Endothelial cell of umbilical vein (primary cell): ENCODE data around the gene SHLD2.

Experiments used
- EZH2 ChIP-seq: IDR thresholded peaks from 2 replicates; pipeline ENCODE4 v1.6.1; 2012; ENCODE audit warnings: borderline replicate concordance, low read depth, mild to moderate bottlenecking, moderate library complexity, low read length, inconsistent platforms; ENCODE audit not compliant: severe bottlenecking
- FOS ChIP-seq: IDR thresholded peaks from 2 replicates; pipeline ENCODE4 v1.6.1; 2011; ENCODE audit warnings: mild to moderate bottlenecking, low read length, moderate library complexity, borderline replicate concordance; ENCODE audit not compliant: insufficient read depth
- GATA2 ChIP-seq: IDR thresholded peaks from 2 replicates; pipeline ENCODE4 v1.7.0; 2011; ENCODE audit warnings: low read depth, mild to moderate bottlenecking, moderate library complexity, mixed read lengths, low read length; ENCODE audit not compliant: insufficient read length, insufficient read depth
- JUN ChIP-seq: IDR thresholded peaks from 2 replicates; pipeline ENCODE4 v1.6.1; 2011; ENCODE audit warnings: borderline replicate concordance, low read depth; ENCODE audit not compliant: insufficient read length, insufficient read depth
- MAX ChIP-seq: IDR thresholded peaks from 2 replicates; pipeline ENCODE4 v1.6.1; 2011; ENCODE audit not compliant: insufficient read depth, insufficient read length
- MYC ChIP-seq: IDR thresholded peaks from one replicate; pipeline ENCODE4 v1.6.1; 2011; ENCODE audit warnings: mild to moderate bottlenecking, low read depth, low read length
- POLR2A ChIP-seq: IDR thresholded peaks from 2 replicates; pipeline ENCODE4 v1.6.1; 2012; ENCODE audit warnings: low read depth, mild to moderate bottlenecking, control low read depth, low read length
- POLR2AphosphoS5 ChIP-seq: IDR thresholded peaks from 2 replicates; pipeline ENCODE4 v1.6.1; 2012; ENCODE audit warnings: low read depth, mild to moderate bottlenecking, control low read depth, low read length, moderate library complexity; ENCODE audit not compliant: insufficient read depth
- TF ChIP-seq, protein P1 (sequence below), 2 donors: IDR thresholded peaks; 1 replicate in 1 of 2; 2 replicates in 1 of 2; pipeline ENCODE4 v1.5.1; 2011; ENCODE audit warnings: low read length in 2 of 2, mild to moderate bottlenecking in 2 of 2, moderate library complexity in 2 of 2, control low read depth in 1 of 2, inconsistent platforms in 1 of 2, low read depth in 1 of 2; ENCODE audit not compliant: insufficient read depth in 1 of 2; ENCODE audit errors: extremely low read depth in 1 of 2

- TF ChIP-seq POLR2A (no peak), GATA2 (no peak), POLR2AphosphoS5 (no peak), MAX (no peak), EZH2 (no peak), MYC (no peak), JUN (no peak), FOS (no peak)
- TF ChIP-seq, protein P1, sequence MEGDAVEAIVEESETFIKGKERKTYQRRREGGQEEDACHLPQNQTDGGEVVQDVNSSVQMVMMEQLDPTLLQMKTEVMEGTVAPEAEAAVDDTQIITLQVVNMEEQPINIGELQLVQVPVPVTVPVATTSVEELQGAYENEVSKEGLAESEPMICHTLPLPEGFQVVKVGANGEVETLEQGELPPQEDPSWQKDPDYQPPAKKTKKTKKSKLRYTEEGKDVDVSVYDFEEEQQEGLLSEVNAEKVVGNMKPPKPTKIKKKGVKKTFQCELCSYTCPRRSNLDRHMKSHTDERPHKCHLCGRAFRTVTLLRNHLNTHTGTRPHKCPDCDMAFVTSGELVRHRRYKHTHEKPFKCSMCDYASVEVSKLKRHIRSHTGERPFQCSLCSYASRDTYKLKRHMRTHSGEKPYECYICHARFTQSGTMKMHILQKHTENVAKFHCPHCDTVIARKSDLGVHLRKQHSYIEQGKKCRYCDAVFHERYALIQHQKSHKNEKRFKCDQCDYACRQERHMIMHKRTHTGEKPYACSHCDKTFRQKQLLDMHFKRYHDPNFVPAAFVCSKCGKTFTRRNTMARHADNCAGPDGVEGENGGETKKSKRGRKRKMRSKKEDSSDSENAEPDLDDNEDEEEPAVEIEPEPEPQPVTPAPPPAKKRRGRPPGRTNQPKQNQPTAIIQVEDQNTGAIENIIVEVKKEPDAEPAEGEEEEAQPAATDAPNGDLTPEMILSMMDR (IDR thresholded peaks at IDR 0.05; ENCODE audit: extremely low read depth in 1 of 2, insufficient read depth in 1 of 2, low read depth in 1 of 2, low read length in 2 of 2) = no peak
Measured at GRCh38 chr10:87058171-87058570, 36.8 kb upstream of the SHLD2 start.
